ENCODE measurements around the gene CIDEA.

GRCh38 chr18:12296087-12296403 is 41.9 kb downstream of the CIDEA start:
- no peak for TF ChIP-seq CTCF (IDR thresholded peaks at IDR 0.05)
- TF ChIP-seq POLR2A (IDR thresholded peaks at IDR 0.05) = no peak

Measured in Peyer's patch (tissue), 4 donors.